ENCODE results near the gene REG1B.

DNA sequence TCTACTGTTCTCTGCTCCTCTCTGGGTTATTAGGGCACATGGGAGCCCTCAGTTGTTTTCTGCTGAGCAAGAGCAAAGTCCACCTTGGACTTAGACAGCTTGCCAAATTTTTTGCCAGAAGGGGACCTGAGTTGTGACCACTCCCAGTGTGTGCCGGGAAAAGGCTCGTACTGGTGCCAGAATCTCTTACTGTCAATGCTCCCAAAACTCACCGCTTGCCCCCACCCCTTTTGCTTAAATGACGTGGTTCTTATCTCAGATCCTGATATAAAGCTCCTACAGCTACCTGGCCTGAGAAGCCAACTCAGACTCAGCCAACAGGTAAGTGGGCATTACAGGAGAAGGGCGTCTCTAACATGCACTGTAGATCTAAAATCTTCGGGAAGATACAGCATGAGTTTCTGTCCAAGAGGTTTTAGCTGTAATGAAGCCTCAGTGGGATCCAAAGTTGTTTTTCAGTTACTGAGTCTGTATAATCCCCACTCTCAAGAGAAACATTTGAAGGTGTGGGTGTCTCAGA is 32.5 kb upstream of the REG1B start, which contains the start of gene REG1A:
- TF ChIP-seq, protein P1, sequence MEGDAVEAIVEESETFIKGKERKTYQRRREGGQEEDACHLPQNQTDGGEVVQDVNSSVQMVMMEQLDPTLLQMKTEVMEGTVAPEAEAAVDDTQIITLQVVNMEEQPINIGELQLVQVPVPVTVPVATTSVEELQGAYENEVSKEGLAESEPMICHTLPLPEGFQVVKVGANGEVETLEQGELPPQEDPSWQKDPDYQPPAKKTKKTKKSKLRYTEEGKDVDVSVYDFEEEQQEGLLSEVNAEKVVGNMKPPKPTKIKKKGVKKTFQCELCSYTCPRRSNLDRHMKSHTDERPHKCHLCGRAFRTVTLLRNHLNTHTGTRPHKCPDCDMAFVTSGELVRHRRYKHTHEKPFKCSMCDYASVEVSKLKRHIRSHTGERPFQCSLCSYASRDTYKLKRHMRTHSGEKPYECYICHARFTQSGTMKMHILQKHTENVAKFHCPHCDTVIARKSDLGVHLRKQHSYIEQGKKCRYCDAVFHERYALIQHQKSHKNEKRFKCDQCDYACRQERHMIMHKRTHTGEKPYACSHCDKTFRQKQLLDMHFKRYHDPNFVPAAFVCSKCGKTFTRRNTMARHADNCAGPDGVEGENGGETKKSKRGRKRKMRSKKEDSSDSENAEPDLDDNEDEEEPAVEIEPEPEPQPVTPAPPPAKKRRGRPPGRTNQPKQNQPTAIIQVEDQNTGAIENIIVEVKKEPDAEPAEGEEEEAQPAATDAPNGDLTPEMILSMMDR (IDR thresholded peaks at IDR 0.05): no peak
- TF ChIP-seq POLR2A (IDR thresholded peaks at IDR 0.05): no peak
